AG10803 (cell line): ENCODE measurements around the gene ADGRG4.
"Not testable (repeated sequence)": the region's sequence is repeated elsewhere in the genome, so short reads cannot be mapped to it uniquely, and the experiment has no call there.

Experiments
- DNase-seq: peaks from one replicate; pipeline ENCODE4 v3.0.0; 2010; ENCODE audit warnings: low read depth
- H3K4me3 ChIP-seq: 2 replicates; pipeline ENCODE4 v1.5.1; 2011; ENCODE audit warnings: mild to moderate bottlenecking, low read length, control low read depth
- TF ChIP-seq, protein P1 (sequence below): conservative IDR thresholded peaks from 2 replicates; pipeline ENCODE4 v1.5.1; 2011; ENCODE audit warnings: mild to moderate bottlenecking, low read length, control low read depth, inconsistent platforms

ADGRG4 gene

DNA sequence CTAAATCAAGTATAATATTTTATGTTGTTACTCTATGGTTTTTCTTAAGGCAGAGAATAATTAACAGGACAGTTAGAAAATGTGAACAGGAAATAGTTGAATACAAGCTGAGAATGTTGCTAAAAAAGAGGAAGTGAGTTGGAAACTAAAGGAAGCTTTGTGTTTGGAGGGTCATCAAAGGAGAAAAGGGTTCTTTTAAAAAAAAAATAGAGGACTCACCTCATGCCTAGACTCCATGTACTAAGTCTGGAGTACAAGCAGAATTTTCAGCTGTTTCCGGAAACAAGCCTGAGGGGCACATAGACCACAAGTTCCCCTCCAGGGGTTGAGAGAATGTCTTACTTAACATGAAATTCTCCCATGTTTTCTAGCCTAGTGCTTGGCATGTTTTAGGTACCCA, 29.5 kb upstream of the ADGRG4 start:
- DNase-seq, result no peak
- TF ChIP-seq, protein P1, sequence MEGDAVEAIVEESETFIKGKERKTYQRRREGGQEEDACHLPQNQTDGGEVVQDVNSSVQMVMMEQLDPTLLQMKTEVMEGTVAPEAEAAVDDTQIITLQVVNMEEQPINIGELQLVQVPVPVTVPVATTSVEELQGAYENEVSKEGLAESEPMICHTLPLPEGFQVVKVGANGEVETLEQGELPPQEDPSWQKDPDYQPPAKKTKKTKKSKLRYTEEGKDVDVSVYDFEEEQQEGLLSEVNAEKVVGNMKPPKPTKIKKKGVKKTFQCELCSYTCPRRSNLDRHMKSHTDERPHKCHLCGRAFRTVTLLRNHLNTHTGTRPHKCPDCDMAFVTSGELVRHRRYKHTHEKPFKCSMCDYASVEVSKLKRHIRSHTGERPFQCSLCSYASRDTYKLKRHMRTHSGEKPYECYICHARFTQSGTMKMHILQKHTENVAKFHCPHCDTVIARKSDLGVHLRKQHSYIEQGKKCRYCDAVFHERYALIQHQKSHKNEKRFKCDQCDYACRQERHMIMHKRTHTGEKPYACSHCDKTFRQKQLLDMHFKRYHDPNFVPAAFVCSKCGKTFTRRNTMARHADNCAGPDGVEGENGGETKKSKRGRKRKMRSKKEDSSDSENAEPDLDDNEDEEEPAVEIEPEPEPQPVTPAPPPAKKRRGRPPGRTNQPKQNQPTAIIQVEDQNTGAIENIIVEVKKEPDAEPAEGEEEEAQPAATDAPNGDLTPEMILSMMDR, result no peak

DNA sequence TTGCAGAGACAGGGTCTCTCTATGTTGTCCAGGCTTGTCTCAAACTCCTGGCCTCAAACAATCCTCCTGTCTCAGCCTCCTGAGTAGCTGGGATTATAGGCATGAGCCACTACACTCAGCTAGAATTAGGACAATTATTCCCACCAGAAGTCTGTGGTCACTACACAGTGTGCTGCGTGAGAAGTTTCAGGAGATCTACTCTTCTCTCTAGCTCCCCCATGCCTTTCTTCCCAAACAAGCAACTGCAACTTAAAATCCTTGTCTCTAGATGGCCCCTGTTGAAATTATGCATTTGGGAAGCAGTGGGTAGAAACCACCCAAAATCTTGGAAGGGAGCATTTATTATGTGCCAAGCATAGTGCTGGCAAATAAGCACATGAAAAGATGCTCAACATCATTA, 28.4 kb upstream of the ADGRG4 start:
- H3K4me3 ChIP-seq, result no peak overlapping the region
- TF ChIP-seq, protein P1, result peak; percentile 27; the same call in 1 of the 2 replicates
- peak; percentile 23 for DNase-seq

More for the DNA sequence above, 29.5 kb upstream of the ADGRG4 start:
- H3K4me3 ChIP-seq, result no peak overlapping the region

DNA sequence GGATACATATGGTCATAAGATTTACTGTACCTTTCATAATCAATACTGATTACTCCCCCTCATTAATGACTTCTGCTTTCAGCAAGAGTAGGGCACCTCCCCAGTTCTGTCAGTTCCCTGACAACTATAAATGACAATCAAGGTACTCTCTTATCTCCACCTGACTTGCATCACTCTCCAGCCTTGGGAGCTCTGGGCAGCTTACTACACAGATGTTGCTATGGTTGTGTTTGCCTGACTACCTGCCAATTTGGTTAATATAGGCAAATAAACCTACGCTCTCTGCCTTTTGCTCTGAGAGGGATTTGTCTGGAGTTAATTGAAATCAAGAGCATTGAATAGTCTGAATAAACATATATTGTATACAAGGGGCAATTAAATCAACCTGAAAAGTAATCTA, 26.8 kb upstream of the ADGRG4 start:
- TF ChIP-seq, protein P1, result no peak
- DNase-seq, result no peak
- H3K4me3 ChIP-seq, result no peak overlapping the region

DNA sequence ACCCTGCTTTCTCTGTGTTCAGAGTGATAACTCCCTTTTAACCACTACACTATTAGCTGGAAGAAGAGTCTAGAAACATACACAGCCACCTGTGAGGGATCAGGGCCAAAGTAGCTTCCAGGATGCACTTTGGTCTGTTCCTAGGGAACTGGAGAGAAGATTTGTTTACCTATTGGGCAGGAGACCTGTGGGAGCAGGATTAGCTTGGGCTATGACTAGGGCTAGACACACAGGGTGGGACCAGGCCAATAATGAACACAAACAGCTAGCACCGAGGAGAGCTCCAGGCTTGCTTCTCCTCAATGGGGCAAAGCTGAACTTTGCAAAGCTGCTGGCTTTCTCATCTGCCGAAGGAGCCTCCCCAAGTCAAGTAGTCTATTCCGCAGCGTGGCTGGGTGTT, 25.2 kb upstream of the ADGRG4 start:
- no peak overlapping the region for H3K4me3 ChIP-seq
- no peak for DNase-seq
- TF ChIP-seq, protein P1, result no peak

DNA sequence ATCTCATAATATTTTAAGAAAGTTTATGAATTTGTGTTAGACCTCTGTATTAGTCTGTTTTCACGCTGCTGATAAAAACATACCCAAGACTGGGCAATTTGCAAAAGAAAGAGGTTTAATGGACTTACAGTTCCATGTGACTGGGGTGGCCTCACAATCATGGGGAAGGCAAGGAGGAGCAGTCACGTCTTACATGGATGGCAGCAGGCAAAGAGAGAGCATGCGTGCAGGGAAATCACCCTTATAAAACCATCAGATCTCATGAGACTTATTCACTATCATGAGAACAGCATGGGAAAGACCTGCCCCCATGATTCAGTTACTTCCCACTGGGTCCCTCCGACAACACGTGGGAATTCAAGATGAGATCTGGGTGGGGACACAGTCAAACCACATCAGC, 14.4 kb upstream of the ADGRG4 start:
- not testable (repeated sequence) for DNase-seq, H3K4me3 ChIP-seq

DNA sequence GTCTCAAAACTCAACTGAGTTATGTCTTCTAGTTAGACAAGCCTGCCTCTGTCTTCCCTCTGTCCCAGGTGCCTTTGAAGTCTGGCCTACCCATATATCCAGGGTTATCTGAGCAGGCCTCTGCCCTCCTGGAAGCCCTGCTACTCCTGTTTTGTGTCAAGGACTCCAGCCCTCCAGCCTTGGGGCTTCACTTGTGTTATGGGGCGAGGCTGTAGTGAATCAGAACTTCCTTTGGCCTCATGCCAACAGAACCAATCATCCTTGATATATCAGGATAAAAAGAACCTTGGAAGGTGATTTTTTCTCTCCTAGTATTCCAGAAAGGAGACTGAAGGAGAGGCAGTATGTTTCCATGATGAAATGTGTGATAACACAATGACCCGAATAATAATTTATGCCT, 8.9 kb upstream of the ADGRG4 start:
- TF ChIP-seq, protein P1, result no peak
- no peak for DNase-seq
- H3K4me3 ChIP-seq, result no peak overlapping the region

DNA sequence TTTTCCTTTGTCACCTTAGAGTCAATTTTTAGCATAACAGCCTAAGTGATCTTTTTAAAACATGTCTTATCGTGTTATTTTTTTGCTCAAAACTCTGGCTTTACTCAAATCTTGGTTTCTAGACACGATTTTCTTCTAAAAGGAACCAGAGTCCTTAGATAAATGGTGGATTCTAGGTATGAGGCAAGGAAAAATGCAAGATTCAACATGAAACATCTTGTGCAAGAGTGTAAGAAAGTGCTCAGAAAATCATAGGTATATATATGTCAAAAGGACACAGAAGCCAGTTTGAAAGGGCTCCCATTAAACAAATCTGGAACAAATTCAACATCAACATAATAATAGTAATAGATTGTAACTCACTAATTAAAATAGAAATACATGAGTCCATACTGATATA, 8.1 kb upstream of the ADGRG4 start:
- H3K4me3 ChIP-seq, result no peak overlapping the region
- TF ChIP-seq, protein P1, result no peak
- DNase-seq, result no peak

DNA sequence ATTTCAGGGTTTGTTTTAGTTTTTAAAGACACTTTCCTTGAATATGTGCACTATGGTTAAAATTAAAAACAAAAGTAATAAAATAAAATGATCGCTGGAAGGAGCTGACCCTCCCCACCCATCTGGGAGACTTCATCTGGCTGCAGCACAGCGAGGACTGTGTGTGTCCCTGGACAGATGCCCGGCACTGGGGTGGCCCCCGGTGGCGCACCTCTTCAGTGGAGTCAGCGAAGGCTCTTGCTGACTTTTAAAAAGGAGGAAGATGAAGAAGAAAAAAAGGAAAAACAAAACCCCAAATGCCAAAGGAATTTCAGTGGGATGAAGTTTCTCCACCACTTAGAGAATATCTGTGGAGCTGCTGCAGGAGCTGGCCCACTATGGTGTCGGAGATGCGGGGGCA, 5.4 kb upstream of the ADGRG4 start:
- no peak for DNase-seq
- no peak overlapping the region for H3K4me3 ChIP-seq
- TF ChIP-seq, protein P1, result no peak
